ENCODE data around the gene NHLRC4. TPM values are rescaled to one million over a fixed set of nuclear protein-coding genes. Genes with fewer than 3 reads are reported as not detected.

The NHLRC4 gene
- total RNA-seq, 4 donors from 2014 or later: 0.49 to 1.0 (median 0.57) TPM

GRCh38 chr16:540645-541340 lies 26.0 kb upstream of the NHLRC4 start:
- TF ChIP-seq POLR2A (IDR thresholded peaks at IDR 0.05): no peak
- TF ChIP-seq CTCF (IDR thresholded peaks at IDR 0.05): no peak
- intact Hi-C loops (cut with DNase I; ENCODE audit: low total_unique reads): loop anchor here (10.0 kb wide), 1 partner anchor 124 kb away; the partner anchor contains the start of gene RHOT2
- no peak overlapping the region for H3K4me3 ChIP-seq (ENCODE audit: low read depth, poor library complexity, severe bottlenecking)
- DNase-seq (ENCODE audit: low spot score in 2 of 2): no peak
- 85 to 89% methylated on average over 15 to 26 of the region's 29 CpGs for WGBS, 2 donors

GRCh38 chr16:543301-544164 lies 23.3 kb upstream of the NHLRC4 start:
- intact Hi-C loops (cut with DNase I; ENCODE audit: low total_unique reads): loop anchor here (10.0 kb wide), 1 partner anchor 121 kb away; the partner anchor contains the start of gene RHOT2
- TF ChIP-seq CTCF (IDR thresholded peaks at IDR 0.05): no peak
- TF ChIP-seq POLR2A (IDR thresholded peaks at IDR 0.05): no peak
- no peak for DNase-seq (ENCODE audit: low spot score in 2 of 2)
- WGBS, 2 donors: 90 to 95% methylated on average over 44 to 46 of the region's 51 CpGs
- no peak overlapping the region for H3K4me3 ChIP-seq (ENCODE audit: low read depth, poor library complexity, severe bottlenecking)

- no peak for DNase-seq (ENCODE audit: low spot score in 2 of 2)
- intact Hi-C loops (cut with DNase I; ENCODE audit: low total_unique reads): loop anchor here (10.0 kb wide), 1 partner anchor 120 kb away; the partner anchor contains the start of gene RHOT2
- WGBS, 2 donors: 93 to 96% methylated on average over 28 to 45 of the region's 46 CpGs
- no peak for TF ChIP-seq POLR2A (IDR thresholded peaks at IDR 0.05)
- TF ChIP-seq CTCF (IDR thresholded peaks at IDR 0.05): no peak
- H3K4me3 ChIP-seq (ENCODE audit: low read depth, poor library complexity, severe bottlenecking): no peak overlapping the region
Observed at GRCh38 chr16:544517-544916, 22.3 kb upstream of the NHLRC4 start.

GRCh38 chr16:546909-547770 lies 19.7 kb upstream of the NHLRC4 start:
- no peak overlapping the region for H3K4me3 ChIP-seq (ENCODE audit: low read depth, poor library complexity, severe bottlenecking)
- intact Hi-C loops (cut with DNase I; ENCODE audit: low total_unique reads): loop anchor here (10.0 kb wide), 1 partner anchor 118 kb away; the partner anchor contains the start of gene RHOT2
- WGBS, 2 donors: 56 to 70% methylated on average over 22 to 41 of the region's 60 CpGs

More at GRCh38 chr16:546909-547770, 19.7 kb upstream of the NHLRC4 start:
- DNase-seq (ENCODE audit: low spot score in 2 of 2): peak in 1 of 2 donors; percentile 54
- no peak for TF ChIP-seq POLR2A (IDR thresholded peaks at IDR 0.05)
- TF ChIP-seq CTCF (IDR thresholded peaks at IDR 0.05): no peak

All from lower leg skin (tissue), 4 donors.